Hematopoietic multipotent progenitor cell treated with erythropoietin and hydrocortisone succinate and interleukin-3 and kit ligand, for 8 days (in vitro differentiated cells): ENCODE results near the gene TOR3A.
"Not testable (repeated sequence)": the region's sequence is repeated elsewhere in the genome, so short reads cannot be mapped to it uniquely, and the experiment has no call there.

Source experiments
- DNase-seq: peaks from one replicate; pipeline ENCODE4 v3.0.0-alpha.2; 2015

TOR3A gene

GRCh38 chr1:179115181-179115580, 33.3 kb downstream of the TOR3A start:
- DNase-seq = no peak

- DNase-seq = no peak
Measured at GRCh38 chr1:179119513-179119912, 37.6 kb downstream of the TOR3A start.

GRCh38 chr1:179120736-179121135, 38.9 kb downstream of the TOR3A start:
- DNase-seq = no peak

GRCh38 chr1:179121159-179121938, 39.5 kb downstream of the TOR3A start:
- DNase-seq = peak; percentile 67

- no peak for DNase-seq
Measured at GRCh38 chr1:179124873-179125272, 43.0 kb downstream of the TOR3A start.

DNA sequence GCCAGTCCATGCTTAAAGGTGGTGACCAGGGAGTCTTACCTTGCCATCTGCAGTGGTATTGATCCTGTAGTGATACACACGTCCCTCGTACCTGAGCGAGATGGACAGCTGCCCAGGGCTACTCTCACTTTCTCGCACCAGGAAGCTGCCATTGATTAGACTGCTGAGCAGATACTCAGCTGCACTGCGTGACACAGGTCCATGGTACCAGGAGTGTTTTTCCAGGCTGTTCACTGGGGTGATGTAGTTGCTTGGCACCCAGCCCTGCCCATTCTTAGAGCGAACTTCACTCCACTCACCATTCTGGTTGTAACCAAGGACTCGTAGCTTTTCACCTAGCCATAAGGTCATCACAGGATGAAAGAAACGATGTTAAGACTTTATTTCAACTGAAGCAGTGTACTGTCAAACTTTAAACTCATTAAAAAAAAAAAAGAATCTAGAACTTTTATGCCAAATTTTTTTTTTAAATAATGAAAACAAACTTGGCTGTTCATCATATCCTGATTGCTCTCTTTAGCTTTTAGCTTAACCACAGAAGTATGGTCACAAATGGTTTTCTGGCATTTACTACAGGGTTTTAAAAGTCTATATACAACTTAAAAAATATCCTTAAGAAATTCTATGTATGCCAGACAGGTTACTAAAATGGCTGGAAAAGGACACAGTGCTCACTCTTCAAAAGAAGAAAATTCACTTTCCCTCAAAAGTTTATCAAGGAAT, 44.6 kb downstream of the TOR3A start:
- DNase-seq = no peak

GRCh38 chr1:179127163-179127895, 45.5 kb downstream of the TOR3A start:
- no peak for DNase-seq

GRCh38 chr1:179128520-179128919, 46.6 kb downstream of the TOR3A start:
- no peak for DNase-seq

- DNase-seq = peak; percentile 59
Measured at GRCh38 chr1:179129702-179130473, 48.0 kb downstream of the TOR3A start.

DNA sequence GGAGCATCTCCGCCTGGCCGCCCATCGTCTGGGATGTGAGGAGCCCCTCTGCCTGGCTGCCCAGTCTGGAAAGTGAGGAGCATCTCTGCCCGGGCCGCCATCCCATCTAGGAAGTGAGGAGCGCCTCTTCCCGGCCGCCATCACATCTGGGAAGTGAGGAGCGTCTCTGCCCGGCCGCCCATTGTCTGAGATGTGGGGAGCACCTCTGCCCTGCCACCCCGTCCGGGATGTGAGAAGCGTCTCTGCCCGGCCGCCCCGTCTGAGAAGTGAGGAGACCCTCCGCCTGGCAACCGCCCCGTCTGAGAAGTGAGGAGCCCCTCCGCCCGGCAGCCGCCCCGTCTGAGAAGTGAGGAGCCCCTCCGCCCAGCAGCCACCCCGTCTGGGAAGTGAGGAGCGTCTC, 53.3 kb downstream of the TOR3A start:
- not testable (repeated sequence) for DNase-seq

DNA sequence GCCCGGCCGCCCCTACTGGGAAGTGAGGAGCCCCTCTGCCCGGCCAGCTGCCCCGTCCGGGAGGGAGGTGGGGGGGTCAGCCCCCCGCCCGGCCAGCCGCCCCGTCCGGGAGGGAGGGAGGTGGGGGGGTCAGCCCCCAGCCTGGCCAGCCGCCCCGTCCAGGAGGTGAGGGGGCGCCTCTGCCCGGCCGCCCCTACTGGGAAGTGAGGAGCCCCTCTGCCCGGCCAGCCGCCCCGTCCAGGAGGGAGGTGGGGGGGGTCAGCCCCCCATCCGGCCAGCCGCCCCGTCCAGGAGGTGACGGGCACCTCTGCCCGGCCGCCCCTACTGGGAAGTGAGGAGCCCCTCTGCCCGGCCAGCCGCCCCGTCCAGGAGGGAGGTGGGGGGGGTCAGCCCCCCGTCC, 53.8 kb downstream of the TOR3A start:
- DNase-seq = not testable (repeated sequence)

GRCh38 chr1:179137617-179138255, 55.9 kb downstream of the TOR3A start:
- DNase-seq = no peak

DNA sequence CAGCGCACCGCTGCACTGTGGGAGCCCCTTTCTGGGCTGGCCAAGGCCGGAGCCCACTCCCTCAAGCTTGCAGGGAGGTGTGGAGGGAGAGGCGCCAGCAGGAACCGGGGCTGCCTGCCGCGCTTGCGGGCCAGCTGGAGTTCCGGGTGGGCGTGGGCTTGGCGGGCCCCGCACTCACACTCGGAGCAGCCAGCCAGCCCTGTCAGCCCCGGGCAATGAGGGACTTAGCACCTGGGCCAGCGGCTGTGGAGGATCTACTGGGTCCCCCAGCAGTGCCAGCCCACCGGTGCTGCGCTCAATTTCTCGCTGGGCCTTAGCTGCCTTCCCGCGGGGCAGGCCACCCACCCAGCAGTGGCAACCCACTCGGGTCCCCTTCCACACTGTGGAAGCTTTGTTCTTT, 56.9 kb downstream of the TOR3A start:
- not testable (repeated sequence) for DNase-seq

DNA sequence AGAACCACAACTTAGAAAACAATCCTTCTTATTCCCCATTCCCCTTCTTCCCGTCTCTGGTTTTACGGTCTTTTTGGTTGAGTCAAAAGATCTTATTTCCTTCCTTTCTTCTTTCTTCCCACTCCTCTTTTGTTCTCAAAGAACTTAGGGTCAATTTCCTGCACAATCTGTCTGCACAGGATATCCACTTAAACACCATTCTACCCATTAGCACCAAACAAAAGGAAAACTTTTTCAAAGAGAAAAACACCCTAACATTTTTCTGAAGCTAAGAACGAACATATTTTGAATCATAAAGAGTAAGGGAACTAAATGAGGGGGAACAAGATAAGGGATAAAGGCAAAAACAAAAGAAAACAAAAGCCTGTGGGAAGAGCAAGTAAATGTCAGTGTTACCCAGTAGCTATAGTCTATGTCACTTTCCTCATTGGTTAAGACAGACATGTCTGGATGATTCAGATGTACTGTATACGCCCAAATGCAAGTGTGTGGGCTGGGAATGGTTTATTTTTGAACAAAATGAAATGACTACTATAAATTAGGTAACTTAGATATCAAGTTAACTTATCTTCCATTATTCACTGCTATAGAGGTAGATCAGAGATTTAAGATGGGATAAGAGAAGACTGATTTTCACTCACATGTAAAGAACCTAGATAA, 59.9 kb downstream of the TOR3A start:
- DNase-seq = peak; percentile 51

DNA sequence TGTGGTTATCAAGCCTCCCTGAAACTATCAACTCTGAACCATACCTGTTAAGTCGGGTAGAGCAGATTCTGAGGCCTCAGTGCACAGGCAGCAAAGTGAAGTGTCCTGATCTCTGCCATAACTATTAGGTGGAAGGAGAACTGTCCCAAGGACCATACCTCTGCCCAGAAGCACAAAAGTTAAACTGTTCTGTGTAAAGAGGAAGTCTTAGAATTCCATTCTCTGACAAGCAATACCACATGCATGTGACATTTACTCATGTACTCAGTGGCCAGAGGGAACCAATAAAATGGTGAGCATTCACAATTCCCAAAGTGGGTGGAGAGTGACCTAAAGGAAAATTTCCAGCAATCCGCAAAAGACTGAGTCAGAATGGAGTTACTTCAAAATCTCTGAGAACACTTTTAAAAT, 61.0 kb downstream of the TOR3A start:
- DNase-seq = no peak

DNA sequence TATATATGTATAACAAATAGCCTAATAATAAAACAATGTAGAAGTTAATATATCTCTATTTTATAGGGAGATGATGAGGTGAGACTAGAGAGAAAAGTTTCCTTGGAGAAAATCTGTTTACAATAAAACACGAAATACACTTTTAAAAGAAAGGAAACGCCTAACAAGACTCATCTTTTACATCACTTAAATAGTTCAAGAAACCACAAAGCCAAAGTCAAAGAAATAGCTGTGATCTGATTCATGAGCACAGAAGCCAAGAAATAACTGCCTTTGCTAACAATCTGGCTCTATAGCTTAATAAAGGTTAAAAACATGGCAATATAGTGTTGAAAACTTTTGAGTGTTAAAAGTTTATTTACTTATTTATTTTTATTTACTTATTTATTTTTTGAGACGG, 61.5 kb downstream of the TOR3A start:
- DNase-seq = no peak

GRCh38 chr1:179144626-179145025, 62.8 kb downstream of the TOR3A start:
- no peak for DNase-seq

DNA sequence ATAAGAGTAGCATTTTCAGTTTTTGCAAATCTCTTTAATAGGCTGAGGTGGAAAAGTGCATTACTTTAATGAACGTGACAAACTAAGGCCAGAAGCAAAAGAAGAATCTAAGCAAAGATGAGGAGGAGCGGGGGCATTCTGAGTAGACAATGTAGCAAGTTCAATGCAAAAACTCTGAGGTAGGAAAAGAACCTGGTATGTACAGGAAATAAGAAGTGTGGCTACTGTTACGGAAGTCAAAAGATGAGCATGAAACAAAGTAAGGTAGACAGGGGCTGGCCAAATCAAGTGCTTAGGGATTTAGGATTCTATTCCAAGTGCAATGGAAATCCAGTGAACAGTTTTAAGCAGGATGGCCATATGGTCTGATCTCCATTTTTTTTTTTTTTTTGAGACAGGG, 63.7 kb downstream of the TOR3A start:
- DNase-seq = no peak
